Measurements from ENCODE around the gene KRTAP5-6.

Gene KRTAP5-6

DNA sequence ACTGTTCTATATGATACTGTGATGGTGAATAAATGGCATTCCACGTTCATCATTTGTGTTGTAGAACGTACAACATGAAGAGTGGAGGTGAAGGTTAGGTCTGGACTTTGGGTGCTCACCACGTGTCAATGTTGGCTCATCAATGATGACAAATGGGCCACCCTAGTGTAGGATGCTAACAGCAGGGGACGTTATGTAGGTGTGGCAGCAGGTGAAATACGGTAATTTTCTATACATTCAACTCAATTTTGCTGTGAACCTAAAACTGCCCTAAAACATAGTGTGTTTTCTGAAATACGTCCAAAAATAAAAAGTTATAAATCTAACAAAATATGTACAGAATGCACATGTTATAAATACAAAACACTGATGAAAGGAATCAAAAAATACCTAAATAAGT, 6.2 kb downstream of the KRTAP5-6 start:
- DNase-seq, result no peak

DNA sequence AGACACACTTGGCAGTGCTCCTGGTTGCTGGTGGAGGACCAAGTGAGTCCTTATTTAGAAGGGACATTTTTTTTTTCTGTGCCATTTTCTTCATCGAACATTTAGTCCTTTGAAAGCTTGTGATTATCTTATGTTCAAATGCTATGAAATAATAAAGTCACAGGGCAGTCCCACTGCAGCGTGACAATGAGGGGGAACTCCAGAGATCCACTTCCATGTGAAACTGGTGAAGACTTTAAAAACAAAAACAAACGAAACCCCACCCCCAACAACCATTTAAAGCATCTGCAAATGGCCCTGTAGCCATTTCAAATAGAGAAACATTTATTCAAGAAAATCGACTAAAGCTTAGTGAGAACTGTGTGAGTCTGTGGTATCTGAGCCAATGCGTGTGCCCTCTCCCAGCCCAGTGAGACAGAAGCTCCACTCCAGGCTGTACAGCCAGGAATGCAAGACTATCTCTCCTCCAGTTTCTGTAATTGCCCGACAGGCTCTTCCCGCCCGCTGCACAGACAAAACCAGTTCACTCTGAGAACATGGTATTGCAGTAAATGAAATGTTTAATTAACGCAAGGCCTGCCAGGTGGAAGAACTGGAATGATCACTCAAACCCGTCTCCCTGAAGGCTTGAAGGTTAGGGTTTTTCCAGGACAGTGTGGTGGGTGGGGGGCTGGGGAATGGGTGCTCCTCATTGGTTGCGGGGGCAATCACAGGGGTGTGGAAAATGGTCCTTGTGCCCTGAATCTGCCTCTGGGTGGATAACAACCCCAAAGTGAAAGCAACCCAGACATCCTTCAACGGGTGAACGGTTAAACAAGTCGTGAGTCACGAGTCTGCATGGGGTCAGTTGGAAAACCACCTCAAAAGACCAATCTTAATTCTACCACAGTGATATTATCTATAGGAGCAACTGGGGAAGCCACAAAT, 8.4 kb downstream of the KRTAP5-6 start:
- DNase-seq, result no peak

DNA sequence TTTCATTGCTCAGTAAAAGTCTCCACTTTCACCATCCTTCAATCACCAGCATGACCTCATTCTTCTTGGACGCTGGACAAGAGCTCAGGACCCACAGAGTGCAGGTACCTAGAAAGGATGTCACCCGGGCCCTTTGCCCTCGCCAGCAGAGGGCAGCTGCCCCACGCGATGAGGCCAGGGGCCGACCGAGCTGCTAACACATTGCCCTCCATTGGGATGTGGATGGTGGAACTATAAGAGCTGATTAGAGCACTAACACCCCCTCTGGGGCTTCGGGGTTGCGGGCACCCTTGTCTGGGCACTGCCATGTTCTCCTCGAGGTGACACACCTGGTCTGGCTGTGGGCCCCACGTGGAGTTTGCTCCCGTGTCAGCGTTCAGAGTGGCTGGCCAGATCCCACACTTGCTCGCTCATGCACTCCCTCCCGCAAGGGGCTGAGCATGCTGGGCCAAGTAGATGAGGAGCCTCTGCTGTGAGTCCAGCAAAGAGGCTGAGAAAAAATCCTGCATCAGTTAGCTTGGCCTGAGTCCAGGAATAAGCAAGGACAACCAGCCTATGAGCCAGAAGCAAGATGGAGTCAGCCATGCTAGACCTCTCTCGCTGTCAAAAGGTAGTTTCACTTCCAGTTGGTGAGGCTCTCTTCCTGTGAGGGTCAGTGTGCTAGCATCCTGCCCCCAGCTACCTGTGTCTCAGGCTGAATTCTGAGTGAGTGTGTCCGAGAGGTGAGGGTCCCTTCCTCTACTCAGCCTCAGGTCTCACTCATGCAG, 9.8 kb downstream of the KRTAP5-6 start:
- DNase-seq, result no peak

DNA sequence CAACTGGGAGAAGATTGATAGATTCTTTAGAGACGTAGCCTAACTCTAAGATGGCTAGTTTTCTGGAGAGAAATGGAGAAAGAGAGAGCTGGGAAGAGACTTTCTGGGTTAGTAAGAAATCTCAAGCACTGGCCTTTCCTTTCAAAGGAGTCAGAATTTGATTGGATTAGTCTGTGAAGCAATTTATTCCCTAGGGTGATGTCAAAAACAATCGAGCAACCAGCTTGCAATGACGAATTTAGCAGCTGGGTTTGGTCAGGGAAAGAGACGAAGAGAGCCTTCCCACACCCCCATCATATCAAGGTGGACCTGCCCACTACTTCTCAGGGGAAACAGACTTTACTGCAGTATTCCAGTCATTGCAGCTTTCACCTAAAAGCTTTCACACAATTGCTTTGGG, 10.8 kb downstream of the KRTAP5-6 start:
- no peak for DNase-seq

DNA sequence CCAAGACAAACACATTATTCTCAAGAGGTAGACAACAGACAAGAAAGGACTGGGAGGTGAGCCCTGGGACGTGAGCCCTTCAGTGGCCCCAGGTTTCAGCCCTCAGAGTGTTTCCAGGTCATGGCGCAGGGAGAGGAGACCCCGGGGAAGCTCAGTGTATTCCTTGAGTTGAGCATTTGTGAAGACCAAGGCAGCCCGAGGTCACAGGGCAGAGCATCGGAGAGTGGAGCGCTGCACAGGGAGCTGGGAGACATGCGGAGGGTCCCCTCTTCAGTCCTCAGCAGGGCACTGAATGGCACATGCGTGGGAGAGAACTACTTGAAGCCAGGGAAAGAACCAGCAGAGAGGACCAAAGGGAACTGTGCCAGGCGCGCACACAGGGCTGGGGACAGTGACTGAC, 11.7 kb downstream of the KRTAP5-6 start:
- no peak for DNase-seq

DNA sequence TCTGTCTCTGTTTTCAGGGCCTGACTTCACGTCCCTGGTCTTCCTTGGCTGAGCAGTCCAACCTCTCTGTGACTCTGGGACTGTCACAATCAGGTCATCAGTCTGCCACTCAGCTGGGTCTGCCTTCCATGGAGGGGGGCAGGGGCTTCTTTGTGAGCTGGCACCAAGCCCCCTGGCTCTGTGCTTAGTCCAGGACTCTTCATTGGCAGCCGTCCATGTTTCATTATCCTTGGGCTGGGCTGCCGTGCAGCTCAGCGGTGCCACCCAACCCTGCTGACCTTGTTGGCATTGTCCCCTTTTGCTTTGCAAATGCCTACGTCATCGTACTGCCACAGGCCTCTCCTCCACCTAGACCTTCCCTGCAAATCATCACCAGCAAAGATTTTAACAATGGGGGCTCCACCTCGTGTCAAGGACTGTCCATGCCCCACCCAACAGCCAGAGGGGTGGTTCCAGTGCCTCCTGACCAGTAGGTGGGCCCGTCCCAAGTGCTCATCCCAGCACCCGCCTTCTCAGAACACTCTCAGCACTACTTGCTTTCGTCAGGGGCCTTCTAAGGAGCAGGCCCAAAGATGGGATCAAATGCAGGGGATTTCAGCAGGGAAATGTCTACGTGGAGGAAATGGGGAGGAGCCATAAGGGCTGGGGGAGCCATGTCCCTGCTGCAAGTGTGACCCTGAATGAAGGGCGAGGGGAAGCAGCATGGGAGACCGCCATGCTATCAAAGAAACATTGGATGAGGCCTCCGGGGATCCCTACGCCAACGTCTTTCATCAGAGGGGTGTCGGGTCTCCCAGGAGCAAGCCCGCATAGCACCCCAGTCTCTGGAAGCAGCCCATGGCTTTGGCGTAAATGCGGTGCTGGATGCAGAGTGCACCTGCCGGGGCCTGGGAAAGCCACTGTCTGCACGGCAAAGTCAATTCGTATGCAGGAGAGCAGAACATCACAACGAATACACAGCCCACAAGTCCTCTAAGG, 18.2 kb downstream of the KRTAP5-6 start:
- DNase-seq, result no peak

DNA sequence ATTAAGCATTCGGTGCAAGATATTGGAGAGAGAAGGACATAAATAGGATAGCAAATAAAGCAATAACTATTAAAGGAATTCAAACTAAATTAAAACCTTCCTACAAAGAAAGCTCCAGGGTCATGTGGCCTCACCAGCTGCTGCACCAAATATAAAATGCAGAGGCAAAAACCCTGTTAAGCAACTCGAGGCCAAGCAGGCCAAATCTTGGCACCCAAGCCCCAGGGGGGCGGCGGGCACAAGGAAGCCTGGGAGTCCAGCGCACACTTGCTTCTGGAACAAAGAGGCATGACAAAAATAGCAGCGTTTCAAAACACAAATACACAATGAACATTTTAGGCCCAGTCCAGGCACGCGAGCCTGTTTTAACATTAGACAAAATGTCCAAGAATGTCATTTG, 20.8 kb downstream of the KRTAP5-6 start:
- DNase-seq, result no peak

DNA sequence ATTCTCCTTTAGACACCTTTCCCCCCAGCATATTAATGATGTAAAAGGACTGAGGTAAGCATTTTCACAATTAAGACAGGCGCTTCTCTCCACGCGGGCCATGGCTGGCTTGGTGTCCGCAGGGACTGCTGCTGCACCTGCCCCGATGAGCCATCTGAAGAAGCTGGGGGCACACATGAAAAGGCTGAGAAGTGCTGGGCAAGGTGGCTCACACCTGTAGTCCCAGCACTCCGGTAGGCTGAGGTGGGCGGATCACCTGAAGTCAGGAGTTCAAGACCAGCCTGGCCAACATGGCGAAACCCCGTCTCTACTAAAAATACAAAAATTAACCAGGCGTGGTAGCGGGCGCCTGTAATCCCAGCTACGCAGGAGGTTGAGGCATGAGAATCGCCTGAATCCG, 21.3 kb downstream of the KRTAP5-6 start:
- DNase-seq, result no peak

DNA sequence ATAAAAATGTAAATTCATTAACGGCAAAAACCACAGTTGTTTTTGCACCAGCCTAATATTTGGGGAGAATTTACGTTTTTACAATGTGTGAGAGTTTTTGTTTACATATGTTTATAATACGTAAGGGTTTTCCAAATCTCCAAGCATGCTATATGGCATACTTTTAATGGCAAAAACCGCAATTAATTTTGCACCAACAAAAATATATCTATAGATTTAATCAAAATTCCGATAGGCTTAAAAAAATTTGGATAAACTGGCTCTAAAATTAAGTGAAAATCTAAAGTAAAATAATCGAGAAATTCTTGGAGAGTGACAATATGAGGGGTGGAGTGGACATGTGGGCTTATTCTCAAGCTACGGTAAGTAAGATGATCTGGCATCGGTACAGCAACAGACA, 22.8 kb downstream of the KRTAP5-6 start:
- DNase-seq, result no peak

- DNase-seq, result no peak
Measured at GRCh38 chr11:1727096-1727690, 30.2 kb downstream of the KRTAP5-6 start.

GRCh38 chr11:1727861-1728260, 30.9 kb downstream of the KRTAP5-6 start:
- DNase-seq, result no peak

- no peak for DNase-seq
Measured at GRCh38 chr11:1728301-1728700, 31.3 kb downstream of the KRTAP5-6 start.

GRCh38 chr11:1728931-1729691, 32.1 kb downstream of the KRTAP5-6 start:
- no peak for DNase-seq

DNA sequence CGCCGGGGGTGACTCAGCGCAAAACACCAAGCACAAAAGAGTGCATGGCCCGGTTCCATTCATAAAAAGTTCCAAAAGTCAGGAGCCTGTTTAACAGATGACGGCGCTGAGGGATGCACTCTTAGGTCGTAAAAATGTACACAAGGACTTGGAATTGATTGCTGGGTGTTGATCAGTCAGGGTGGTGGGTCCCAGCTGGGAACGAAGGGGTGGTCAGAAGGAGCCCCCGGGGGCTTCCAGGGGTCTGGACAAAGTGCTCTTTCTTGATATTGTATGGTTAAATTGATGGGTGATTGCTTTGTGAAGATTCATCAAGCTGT, 32.7 kb downstream of the KRTAP5-6 start:
- DNase-seq, result peak; percentile 13

GRCh38 chr11:1730059-1730629, 33.1 kb downstream of the KRTAP5-6 start:
- no peak for DNase-seq

DNA sequence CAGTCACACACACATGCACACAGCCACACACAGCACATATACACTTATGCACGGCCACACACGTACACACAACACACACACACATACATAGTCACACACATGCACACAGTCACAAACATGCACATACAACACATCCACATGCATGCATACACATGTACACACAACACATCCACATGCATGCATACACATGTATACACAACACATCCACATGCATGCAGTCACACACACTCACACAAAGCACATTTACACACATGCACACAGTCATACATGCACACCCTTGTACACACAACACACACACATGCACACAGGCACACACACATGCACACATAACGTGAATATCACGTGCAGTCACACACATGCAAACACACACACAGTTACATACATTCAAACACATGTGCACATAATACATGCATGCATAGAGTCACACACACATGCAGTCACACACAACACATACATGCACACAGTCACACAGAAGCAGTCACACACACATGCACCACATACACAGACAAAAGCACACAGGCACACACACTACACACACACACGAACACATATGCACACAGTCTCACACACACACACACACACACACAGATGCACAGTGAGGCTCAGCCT, 34.6 kb downstream of the KRTAP5-6 start:
- DNase-seq, result no peak

GRCh38 chr11:1732418-1733008, 35.5 kb downstream of the KRTAP5-6 start:
- no peak for DNase-seq

- no peak for DNase-seq
Measured at GRCh38 chr11:1733009-1733715, 36.2 kb downstream of the KRTAP5-6 start.

- DNase-seq, result no peak
Measured at GRCh38 chr11:1733716-1734640, 37.0 kb downstream of the KRTAP5-6 start.
